Measurements from ENCODE around the gene FGF9. TPM values are rescaled to one million over a fixed set of nuclear protein-coding genes. Genes with fewer than 3 reads are reported as not detected.

FGF9 gene
- total and polyA plus RNA-seq, 2 of the 8 experiments (the other 6 are each of a cell fraction or from before 2014, with no cell fraction given) = 0.02 TPM; not detected in 1

DNA sequence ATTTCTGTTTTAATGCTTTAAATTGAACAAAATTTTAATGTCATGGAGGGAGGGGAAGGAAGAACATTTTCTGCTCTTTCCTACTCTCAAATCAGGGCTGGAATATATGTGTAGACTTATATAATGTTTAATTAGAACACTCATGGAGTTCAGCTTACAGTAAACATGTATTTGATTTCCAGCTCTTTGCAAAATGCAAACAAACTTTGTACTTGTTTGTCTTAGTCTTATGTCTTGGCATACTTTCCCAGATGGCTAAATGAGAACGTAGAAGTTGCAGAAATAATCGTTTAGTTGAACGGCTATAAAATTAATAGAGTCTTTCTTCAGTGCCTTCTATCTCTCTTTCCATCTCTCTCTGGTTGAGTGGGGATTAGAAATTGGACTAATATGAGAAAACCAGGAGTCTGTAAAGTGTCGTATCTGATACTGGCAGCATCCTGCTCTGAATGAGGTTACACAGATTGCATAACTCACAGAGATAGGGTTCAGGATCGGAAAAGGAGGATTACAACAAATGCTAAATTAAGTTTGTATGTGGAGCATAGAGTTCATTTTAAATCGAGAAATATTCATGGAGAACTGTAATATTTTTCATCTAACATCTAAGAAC lies 82.3 kb downstream of the FGF9 start:
- ChIA-PET CTCF (ENCODE audit: partially characterized antibody) (no interaction called here), POLR2A (ENCODE audit: partially characterized antibody) (no interaction called here)
- DNase-seq (ENCODE audit: low read depth in 1 of 2, low spot score in 2 of 2) (no peak), FAIRE-seq (no peak)
- H3K27me3 ChIP-seq (replicated peaks in 1 of 4; ENCODE audit: control insufficient read depth in 3 of 4, extremely low read depth in 1 of 4, insufficient read depth in 3 of 4, low read length in 3 of 4) = no peaks in the 10 kb centered on the region
- 86% methylated on average over 6 of the region's 6 CpGs; no CpG with 5 or more reads in 1 of the 2 experiments for WGBS, 2 experiments (ENCODE audit: extremely low coverage in 1 of 2, insufficient coverage in 1 of 2, insufficient read length in 1 of 2, insufficient replicate concordance in 2 of 2, low coverage in 1 of 2, low lambda C conversion rate in 2 of 2, missing lambda C conversion rate in 1 of 2)
- no peaks in the 10 kb centered on the region for H3K36me3 ChIP-seq (ENCODE audit: control insufficient read depth in 2 of 4, insufficient read depth in 4 of 4, low read length in 3 of 4)
- no peak overlapping the region for H2BK12ac ChIP-seq (ENCODE audit: low read depth, low read length)
- no peak overlapping the region for H3K9ac ChIP-seq (replicated peaks in 1 of 4; ENCODE audit: extremely low read depth in 1 of 4, low read depth in 3 of 4, low read length in 3 of 4)
- H3K4ac ChIP-seq (replicated peaks; ENCODE audit: insufficient read length, low read depth, low read length) = no peak overlapping the region
- H2AK5ac ChIP-seq (ENCODE audit: low read depth, low read length) = no peak overlapping the region
- no peak overlapping the region for H2BK120ac ChIP-seq (replicated peaks; ENCODE audit: low read depth, low read length)
- H3K18ac ChIP-seq (ENCODE audit: extremely low read depth, low read length) = no peak overlapping the region
- no peak overlapping the region for H2AFZ ChIP-seq (ENCODE audit: low read length)
- H4K20me1 ChIP-seq (replicated peaks in 1 of 2; ENCODE audit: control insufficient read depth in 1 of 2, insufficient read depth in 2 of 2, low read length in 2 of 2) = no peaks in the 10 kb centered on the region
- no peak overlapping the region for H2BK5ac ChIP-seq (ENCODE audit: low read depth, low read length)
- H3K23ac ChIP-seq (ENCODE audit: insufficient read length) = no peak overlapping the region
- no peaks in the 10 kb centered on the region for H3K79me1 ChIP-seq (ENCODE audit: low read depth, low read length)
- H3K23me2 ChIP-seq (ENCODE audit: low read depth, low read length) = no peaks in the 10 kb centered on the region
- peaks cover 0 to 13% (median 1%) of the 10 kb centered on the region in 4 experiments; a peak in 2 of 7 replicates for H3K4me1 ChIP-seq (replicated peaks in 1 of 4; ENCODE audit: control insufficient read depth in 3 of 4, insufficient read depth in 4 of 4, low read length in 3 of 4)
- H4K8ac ChIP-seq (ENCODE audit: extremely low read depth, insufficient read depth, low read length) = no peak overlapping the region
- H3K79me2 ChIP-seq (ENCODE audit: control insufficient read depth in 1 of 2, insufficient read depth in 2 of 2, low read length in 2 of 2) = no peaks in the 10 kb centered on the region
- H2BK15ac ChIP-seq (ENCODE audit: low read length) = no peak overlapping the region
- no peak overlapping the region for H4K5ac ChIP-seq (ENCODE audit: insufficient read length, low read depth, low read length)
- H3K27ac ChIP-seq (ENCODE audit: low read depth, low read length) = no peak overlapping the region
- H3K14ac ChIP-seq (ENCODE audit: insufficient read length) = no peak overlapping the region
- no peak overlapping the region for H2BK20ac ChIP-seq (ENCODE audit: low read length)
- H3K4me3 ChIP-seq (ENCODE audit: extremely low read depth in 1 of 4, insufficient read depth in 2 of 4, low read depth in 3 of 4, low read length in 4 of 4) = no peak overlapping the region
- no peak overlapping the region for H3K56ac ChIP-seq (replicated peaks; ENCODE audit: insufficient read length, low read depth, low read length)
- H3K4me2 ChIP-seq (ENCODE audit: insufficient read depth in 1 of 2, low read depth in 2 of 2, low read length in 2 of 2) = no peak overlapping the region
- no peaks in the 10 kb centered on the region for H3K9me3 ChIP-seq (ENCODE audit: insufficient read depth in 2 of 2, low read depth in 1 of 2, low read length in 1 of 2)
- no peak overlapping the region for H4K91ac ChIP-seq (replicated peaks; ENCODE audit: insufficient read length, low read length)
- TF ChIP-seq TCF12 (IDR thresholded peaks at IDR 0.05; ENCODE audit: low read depth, low read length) = no peak
- no peak for TF ChIP-seq HDAC2 (IDR thresholded peaks at IDR 0.05; ENCODE audit: borderline replicate concordance in 1 of 2, low read depth in 2 of 2, low read length in 2 of 2)
- TF ChIP-seq SP2 (IDR thresholded peaks at IDR 0.05; ENCODE audit: low read length) = no peak
- no peak for TF ChIP-seq ATF3 (IDR thresholded peaks at IDR 0.05; ENCODE audit: insufficient read depth, low read depth, low read length)
- no peak for TF ChIP-seq FOSL1 (IDR thresholded peaks at IDR 0.05; ENCODE audit: insufficient read depth, low read depth, low read length)
- no peak for TF ChIP-seq EZH2 (IDR thresholded peaks at IDR 0.05; ENCODE audit: low read depth, low read length, severe bottlenecking)
- no peak for TF ChIP-seq RBBP5 (IDR thresholded peaks at IDR 0.05; ENCODE audit: borderline replicate concordance, low read depth, low read length)
- TF ChIP-seq SRF (IDR thresholded peaks at IDR 0.05; ENCODE audit: low read depth, low read length) = no peak
- no peak for TF ChIP-seq ZNF274 (IDR thresholded peaks at IDR 0.05; ENCODE audit: borderline replicate concordance, extremely low read depth, low read length)
- no peak for TF ChIP-seq CEBPB (IDR thresholded peaks at IDR 0.05; ENCODE audit: low read depth, low read length)
- no peak for TF ChIP-seq KDM5A (IDR thresholded peaks at IDR 0.05; ENCODE audit: low read length)
- TF ChIP-seq, protein P1, sequence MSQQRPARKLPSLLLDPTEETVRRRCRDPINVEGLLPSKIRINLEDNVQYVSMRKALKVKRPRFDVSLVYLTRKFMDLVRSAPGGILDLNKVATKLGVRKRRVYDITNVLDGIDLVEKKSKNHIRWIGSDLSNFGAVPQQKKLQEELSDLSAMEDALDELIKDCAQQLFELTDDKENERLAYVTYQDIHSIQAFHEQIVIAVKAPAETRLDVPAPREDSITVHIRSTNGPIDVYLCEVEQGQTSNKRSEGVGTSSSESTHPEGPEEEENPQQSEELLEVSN (IDR thresholded peaks at IDR 0.05) = no peak
- no peak for TF ChIP-seq CREB1 (IDR thresholded peaks at IDR 0.05)

Measured in H1 (cell line).